Measurements from ENCODE around the gene GMDS. TPM values are rescaled to one million over a fixed set of nuclear protein-coding genes. Genes with fewer than 3 reads are reported as not detected.
"Not testable (repeated sequence)": the region's sequence is repeated elsewhere in the genome, so short reads cannot be mapped to it uniquely, and the experiment has no call there.

Gene GMDS
- total RNA-seq, 1 donor from 2014 or later = 12.6 TPM

- no peak for DNase-seq
Observed at GRCh38 chr6:1703091-1703855, 542.1 kb downstream of the GMDS start.

DNA sequence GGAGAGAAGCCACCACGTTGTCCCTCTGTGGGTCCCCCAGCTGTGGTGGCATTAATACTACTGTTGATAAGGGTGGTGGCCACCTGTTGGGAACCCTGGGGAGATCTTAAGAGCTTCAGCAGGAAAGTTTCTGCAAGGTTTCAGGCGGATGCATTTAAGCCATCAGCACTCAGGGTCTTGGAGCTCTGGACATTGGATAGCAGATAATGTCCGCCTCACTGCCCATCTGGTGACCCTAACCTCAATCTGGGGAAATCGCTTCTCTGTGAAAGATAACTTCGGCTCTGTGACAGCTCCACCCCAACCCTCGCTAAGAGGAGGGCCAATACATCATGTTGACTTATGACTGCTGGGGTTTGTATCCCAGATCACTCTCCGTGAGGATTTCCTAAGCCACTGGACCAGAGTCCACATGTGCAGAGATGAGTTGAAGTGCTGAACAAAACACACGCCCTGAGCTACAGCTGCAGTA lies 542.8 kb downstream of the GMDS start:
- DNase-seq = no peak

DNA sequence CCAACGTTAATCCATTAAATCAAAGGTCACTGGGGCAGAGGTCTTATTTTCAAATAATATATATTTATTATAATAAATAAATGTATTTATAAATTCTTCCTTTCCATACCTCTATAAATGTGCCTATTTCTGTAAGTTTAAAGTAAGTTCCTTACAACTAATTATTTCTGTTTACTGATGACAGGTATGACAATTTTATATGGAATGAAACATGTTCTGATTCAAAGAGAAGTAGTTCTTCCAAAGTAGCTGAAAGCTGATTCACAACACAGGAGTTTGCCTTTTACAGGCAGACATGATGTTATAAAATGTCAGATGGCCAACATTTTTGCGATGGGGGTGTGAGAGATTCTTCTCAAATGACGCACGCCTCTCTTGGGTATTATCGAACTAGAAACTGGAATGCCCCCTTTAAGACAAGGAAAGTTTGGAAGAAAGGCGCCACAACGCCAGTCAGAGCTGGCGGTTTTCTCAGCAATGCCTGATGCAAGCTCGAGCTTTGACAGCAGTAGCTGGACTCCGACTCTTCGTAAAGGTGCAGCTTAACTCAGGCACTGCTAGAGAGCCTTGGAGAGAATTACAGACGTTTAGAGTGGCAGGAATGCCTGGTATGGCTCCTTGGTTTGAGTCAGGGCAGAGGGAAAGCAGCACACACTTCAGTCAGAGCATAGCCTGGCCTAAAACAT lies 543.6 kb downstream of the GMDS start:
- DNase-seq = no peak

DNA sequence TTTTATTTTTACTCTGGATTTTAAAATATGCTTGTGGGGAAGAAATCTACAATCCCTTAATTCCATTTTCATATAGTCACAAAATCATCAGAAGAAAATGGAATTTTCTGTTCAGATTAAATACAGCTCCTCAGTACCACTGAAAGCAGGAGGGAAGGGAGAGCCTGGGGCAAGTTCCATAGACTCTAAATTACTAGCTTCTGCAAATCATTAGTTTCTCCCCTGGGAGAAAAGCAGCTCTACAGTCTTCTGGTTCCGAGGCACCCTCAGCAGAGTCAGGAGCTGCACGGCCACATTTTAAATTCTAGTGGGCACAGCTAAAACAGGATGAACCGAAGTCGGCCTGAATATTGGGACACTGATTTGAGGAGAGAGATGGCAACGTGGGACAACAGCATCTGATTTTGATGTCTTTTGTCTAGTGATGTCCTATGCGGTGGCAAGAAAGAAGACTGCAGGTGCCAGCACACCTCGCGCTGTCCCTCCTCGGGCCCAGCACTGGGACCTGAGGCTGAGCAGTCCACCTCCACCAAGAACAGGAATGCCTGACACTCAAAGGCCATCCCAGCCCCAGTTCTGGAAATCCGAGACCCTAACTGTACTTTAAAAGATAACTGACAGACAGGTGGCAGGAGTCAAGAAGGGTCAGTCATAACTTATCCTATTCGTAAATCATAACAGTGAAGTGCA lies 545.0 kb downstream of the GMDS start:
- no peak for DNase-seq

DNA sequence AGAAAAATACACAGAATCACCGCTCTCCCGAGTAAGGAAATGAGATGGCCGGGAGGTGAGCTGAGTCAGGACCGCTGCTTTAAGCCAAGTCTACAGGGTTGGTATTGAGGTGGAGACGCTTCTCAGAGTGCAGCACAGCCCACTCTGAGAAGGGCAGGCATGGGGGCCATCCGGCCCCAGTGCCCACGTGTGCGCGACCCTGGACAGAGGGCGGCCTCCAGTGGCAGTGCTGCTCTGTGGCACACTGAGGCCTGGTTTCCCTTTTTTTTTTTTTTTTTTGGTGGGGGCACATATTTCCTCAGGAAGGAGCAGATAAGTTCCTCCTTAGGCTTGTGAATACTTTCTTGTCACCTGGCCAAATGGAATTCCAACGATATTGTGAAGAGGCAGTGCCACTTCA lies 546.9 kb downstream of the GMDS start:
- peak; percentile 36 for DNase-seq

DNA sequence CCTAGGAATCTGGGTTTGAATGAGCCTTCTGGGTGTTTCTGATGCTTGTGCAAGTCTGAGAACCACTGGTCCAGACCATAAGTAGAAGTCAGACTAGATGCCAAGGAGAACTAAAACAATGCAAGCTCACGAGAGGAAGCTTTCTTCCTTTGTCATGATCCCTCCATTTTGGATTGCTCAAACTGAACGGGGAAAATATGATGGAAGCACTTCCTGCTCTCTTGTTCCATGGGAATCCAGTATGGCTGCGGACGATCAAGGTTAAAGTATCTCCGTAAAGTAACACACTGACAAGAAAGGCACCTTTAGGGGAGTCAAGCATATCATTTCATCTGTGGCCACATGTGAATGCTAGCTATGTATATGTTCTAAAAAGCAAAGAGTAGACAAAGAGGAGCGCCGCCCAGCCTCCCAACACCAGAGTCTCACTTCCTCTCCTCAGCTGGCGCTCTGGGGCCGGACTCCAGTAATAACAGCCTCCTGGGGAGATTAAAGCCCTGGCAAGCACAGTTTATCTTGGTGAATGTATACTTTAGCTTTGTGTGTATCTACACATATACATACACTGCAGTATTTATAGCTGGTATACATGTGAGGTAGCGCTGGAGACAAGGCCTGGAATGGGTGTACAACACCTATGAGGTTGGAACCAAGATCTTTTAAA lies 547.6 kb downstream of the GMDS start:
- DNase-seq = no peak

GRCh38 chr6:1696463-1696850 lies 548.9 kb downstream of the GMDS start:
- no peak for DNase-seq

DNA sequence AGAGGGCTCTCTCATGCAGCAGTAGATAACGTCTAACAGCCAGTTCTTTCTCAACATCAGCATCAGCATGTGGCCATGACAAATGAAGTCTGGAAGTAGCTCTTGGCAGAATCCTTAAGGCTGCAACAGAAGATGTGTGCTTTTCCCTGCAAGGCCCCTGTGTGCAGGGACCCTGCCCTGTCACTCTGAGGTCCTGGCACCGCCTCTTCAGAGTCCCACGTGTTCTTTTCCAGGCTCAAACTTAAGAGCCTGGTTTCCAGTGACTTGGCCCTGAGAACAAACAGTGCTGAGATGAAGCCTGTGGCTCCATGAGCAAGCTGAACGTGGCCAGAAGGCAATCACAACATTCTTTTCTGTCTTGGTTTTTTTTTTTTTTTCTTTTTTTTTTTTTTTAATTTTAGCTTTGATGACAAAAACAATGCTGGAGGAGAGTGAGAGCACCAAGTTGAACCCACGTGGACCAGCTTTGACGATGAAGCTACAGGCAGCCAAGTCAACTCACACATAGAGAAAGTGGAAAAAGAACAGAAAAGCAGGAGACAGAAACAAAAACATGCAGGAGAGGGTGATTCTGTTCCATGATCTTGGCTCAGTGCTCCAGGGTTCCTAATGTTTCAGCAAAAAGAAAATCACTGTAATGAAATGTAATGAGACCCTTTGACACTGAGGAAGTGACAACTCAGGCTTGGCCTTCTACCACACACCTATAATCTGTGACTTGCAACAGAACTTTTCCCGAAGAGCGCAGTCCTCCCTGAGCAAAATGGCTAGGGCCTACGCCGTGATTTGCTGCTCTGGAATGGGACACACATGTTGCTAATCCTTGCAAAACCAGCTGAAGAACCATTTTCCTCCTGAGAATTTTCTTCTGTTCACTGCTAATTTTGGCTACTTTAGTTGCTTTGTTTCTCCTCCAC lies 549.6 kb downstream of the GMDS start:
- DNase-seq = no peak

DNA sequence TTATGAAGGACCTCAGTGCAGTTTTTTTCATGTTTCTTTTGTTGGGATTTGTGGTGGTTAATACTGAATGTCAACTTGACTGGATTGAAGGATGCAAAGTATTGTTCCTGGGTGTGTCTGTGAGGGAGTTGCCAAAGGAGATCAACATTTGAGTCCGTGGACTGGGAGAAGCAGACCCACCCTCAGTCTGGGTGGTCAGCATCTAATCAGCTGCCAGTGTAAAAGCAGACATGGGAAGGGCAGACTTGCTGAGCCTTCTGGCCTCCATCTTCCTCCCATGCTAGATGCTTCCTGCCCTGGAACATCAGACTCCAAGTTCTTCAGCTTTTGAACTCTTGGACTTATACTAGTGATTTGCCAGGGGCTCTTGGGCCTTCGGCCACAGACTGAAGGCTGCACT lies 553.6 kb downstream of the GMDS start:
- not testable (repeated sequence) for DNase-seq

GRCh38 chr6:1690656-1691055 lies 554.7 kb downstream of the GMDS start:
- DNase-seq = not testable (repeated sequence)

DNA sequence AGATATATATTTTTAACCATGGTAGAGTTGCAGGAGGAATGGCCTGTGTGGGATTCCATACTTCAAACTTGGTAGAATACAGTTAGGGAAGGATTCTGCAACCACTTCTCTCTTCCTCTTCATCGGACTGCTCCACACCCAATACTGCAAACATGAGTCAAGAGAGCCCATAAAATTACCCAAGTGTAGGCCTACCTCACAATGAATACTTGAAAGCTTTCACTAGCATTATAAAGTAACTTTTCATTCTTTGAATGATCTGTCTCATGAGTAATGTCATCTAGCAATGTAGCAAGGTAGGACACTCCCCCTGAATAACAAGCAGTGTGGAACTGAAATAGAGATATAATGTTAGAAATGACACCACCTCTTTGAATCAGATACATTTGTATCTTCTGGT lies 556.3 kb downstream of the GMDS start:
- no peak for DNase-seq

- DNase-seq = no peak
Observed at GRCh38 chr6:1688396-1688795, 557.0 kb downstream of the GMDS start.

- no peak for DNase-seq
Observed at GRCh38 chr6:1687402-1687801, 558.0 kb downstream of the GMDS start.

DNA sequence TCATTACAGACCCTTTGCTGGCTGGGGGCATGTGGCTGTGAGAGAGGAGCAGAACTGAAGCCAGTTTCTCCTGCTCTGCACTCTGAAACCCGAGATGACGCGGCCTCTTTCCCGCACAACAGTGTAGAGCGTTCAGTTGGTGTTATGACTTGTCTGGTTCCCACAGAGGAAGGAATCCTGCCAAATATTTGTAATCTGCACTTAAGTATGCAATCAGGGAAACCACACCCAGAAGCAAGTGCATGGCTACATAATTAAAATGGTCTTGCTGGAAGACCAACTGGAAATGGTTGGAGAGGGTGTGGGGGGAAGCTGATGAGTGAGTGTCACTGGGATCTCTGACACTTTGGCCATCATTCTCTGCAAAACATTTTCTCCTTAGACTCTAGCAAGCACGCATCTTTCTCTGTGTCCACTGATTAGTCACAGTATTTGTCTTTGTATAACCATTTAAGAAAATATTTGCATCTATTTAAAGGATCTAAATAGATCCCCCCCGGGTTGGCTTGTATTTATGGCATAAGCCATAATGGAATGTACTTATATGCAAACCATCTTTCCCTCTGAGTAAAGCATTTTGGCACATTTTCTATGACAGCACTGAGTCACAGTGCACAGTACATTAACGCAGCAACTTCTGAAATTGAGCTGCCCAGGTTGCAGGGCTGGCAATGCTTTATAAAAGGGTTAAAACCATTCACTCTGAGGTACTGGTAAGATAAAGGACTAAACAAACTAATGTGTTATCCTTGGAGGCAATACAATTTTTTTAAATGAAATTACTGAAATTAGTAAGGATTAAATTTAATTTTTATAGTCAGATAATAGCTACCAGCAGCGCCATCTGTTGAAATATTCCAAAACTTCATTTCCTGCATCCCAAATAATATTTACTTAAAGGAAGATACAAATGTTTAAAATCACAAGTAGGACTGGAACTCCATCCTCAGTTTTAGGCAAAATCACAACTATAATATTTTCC lies 559.0 kb downstream of the GMDS start:
- peak; percentile 70 for DNase-seq

DNA sequence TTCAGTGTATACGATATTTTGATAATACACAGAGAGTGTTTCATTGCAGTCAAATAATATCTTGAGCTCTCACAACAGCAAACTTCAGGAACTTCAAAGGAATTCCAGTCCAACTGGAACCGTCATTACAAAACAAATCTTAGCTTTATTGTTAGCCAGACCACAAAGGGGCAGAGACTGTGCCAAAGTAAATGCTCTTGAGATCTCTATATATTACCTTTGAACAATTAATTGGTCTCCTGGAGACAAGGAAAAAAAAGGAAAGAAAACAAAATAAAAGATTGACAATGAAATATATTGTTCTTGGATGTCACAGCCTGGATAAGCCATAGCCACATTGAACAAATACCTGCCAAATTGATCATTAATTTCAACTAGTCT lies 565.7 kb downstream of the GMDS start:
- DNase-seq = peak; percentile 22

DNA sequence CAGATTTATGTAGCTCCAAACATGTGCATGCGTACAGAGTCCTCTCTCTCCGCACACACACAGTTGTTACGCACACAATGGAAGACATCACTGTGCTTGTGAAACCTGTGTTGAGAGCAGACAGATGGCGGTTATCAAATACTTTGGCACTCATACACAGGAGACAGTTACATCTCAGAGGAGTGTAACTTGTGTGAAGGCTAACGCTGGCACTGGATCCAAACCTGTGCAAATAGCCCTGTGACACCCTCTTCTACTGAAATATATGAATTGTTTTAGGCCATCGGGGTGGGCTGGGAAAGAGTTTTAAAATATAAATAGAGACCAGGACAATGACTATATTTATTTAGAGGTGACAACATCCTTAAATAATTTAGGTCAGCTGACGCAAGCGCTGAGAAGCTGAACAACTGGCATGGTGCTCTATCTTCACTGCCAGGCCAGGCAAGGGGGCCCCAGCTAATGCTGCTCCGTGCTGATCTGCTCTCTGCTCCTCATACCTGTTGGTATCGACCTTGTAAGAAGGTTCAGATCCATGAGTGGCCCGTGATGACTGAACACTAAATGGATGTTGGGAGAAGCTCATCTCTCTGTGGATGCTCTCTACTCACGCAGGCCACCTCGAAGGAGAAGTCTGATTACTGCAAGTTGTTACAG lies 566.2 kb downstream of the GMDS start:
- no peak for DNase-seq

GRCh38 chr6:1678201-1678600 lies 567.2 kb downstream of the GMDS start:
- peak; percentile 40 for DNase-seq

- no peak for DNase-seq
Observed at GRCh38 chr6:1672379-1672778, 573.0 kb downstream of the GMDS start.

GRCh38 chr6:1670711-1671462 lies 574.5 kb downstream of the GMDS start:
- DNase-seq = no peak
